Measurements from ENCODE around the gene CLEC11A.
"Not testable (repeated sequence)": the region's sequence is repeated elsewhere in the genome, so short reads cannot be mapped to it uniquely, and the experiment has no call there.

The CLEC11A gene

GRCh38 chr19:50749490-50749889 lies 26.3 kb downstream of the CLEC11A start:
- TF ChIP-seq GATA2 (IDR thresholded peaks at IDR 0.05; ENCODE audit: low read depth, low read length) (no peak), GATA3 (IDR thresholded peaks at IDR 0.05; ENCODE audit: low read depth, low read length) (no peak)

- TF ChIP-seq GATA2 (IDR thresholded peaks at IDR 0.05; ENCODE audit: low read depth, low read length): no peak
Measured at GRCh38 chr19:50750010-50750409, 26.8 kb downstream of the CLEC11A start.

GRCh38 chr19:50753879-50754278 lies 30.7 kb downstream of the CLEC11A start:
- TF ChIP-seq GATA3 (IDR thresholded peaks at IDR 0.05; ENCODE audit: low read depth, low read length): no peak
- TF ChIP-seq GATA2 (IDR thresholded peaks at IDR 0.05; ENCODE audit: low read depth, low read length): no peak

GRCh38 chr19:50759886-50760285 lies 36.7 kb downstream of the CLEC11A start:
- TF ChIP-seq GATA2 (IDR thresholded peaks at IDR 0.05; ENCODE audit: low read depth, low read length) (no peak), GATA3 (IDR thresholded peaks at IDR 0.05; ENCODE audit: low read depth, low read length) (no peak)

- TF ChIP-seq GATA3 (IDR thresholded peaks at IDR 0.05; ENCODE audit: low read depth, low read length): no peak
- TF ChIP-seq GATA2 (IDR thresholded peaks at IDR 0.05; ENCODE audit: low read depth, low read length): no peak
Measured at GRCh38 chr19:50764409-50764808, 41.2 kb downstream of the CLEC11A start.

- no peak for TF ChIP-seq GATA2 (IDR thresholded peaks at IDR 0.05; ENCODE audit: low read depth, low read length)
- TF ChIP-seq GATA3 (IDR thresholded peaks at IDR 0.05; ENCODE audit: low read depth, low read length): no peak
Measured at GRCh38 chr19:50768277-50768676, 45.1 kb downstream of the CLEC11A start.

- not testable (repeated sequence) for TF ChIP-seq GATA3, GATA2 (IDR thresholded peaks at IDR 0.05; ENCODE audit: low read depth, low read length)
Measured at GRCh38 chr19:50770164-50770563, 47.0 kb downstream of the CLEC11A start, which contains the start of gene GPR32. GPR32 (plus strand) TSS chr19:50770464; CDS start chr19:50770601, 137 bp downstream.

- TF ChIP-seq GATA2 (IDR thresholded peaks at IDR 0.05; ENCODE audit: low read depth, low read length) (no peak), GATA3 (IDR thresholded peaks at IDR 0.05; ENCODE audit: low read depth, low read length) (no peak)
Measured at GRCh38 chr19:50770888-50771287, 47.7 kb downstream of the CLEC11A start.

GRCh38 chr19:50772476-50772875 lies 49.3 kb downstream of the CLEC11A start:
- TF ChIP-seq GATA3 (IDR thresholded peaks at IDR 0.05; ENCODE audit: low read depth, low read length) (no peak), GATA2 (IDR thresholded peaks at IDR 0.05; ENCODE audit: low read depth, low read length) (no peak)

Data from SH-SY5Y (cell line).